ENCODE data around the gene CACNA1I.

CACNA1I gene

GRCh38 chr22:39535831-39536449 lies 34.6 kb upstream of the CACNA1I start:
- DNase-seq: no peak

- DNase-seq: no peak
Observed at GRCh38 chr22:39536711-39537110, 33.8 kb upstream of the CACNA1I start.

DNA sequence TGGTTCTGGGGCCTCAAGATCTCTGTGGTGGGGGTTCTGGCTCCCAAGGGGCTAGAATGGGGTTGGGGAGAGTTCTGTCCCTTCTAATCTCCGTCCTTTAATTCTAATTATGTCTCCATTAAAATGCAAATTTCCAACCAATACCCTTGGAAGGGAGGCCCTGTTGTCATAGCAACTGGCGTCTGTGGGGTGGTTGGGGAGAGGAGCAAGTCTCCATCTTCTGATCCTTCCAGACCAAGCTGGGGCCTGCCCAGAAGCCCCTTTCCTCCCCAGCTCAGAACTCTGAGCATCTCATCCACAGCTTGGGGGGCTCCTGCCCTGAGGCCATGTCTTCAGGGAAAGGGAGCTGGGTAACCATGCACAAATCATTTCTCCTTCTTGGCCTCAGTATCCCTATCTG lies 32.6 kb upstream of the CACNA1I start:
- no peak for DNase-seq

DNA sequence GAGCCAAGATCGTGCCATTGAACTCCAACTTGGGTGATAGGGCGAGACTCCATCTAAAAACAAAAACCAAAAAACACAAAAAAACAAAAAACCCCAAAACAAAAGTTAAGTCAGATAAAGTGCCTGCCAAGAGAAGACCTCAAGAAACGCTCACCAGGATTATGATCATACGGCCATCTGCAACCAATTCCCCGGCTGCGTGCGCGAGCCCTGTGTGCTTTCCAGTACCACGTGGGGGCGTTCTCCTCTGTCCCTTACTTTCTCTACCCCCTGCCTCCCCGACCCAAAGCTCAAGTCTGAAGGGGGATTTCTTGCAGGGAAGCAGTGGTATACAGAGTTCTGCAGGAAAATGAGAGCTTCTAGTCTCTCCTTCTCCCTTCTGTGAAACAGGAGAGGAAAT lies 27.5 kb upstream of the CACNA1I start:
- peak; percentile 43 for DNase-seq

- DNase-seq: peak; percentile 81
Observed at GRCh38 chr22:39545386-39546365, 24.9 kb upstream of the CACNA1I start.

GRCh38 chr22:39546889-39547586 lies 23.5 kb upstream of the CACNA1I start:
- DNase-seq: no peak

DNA sequence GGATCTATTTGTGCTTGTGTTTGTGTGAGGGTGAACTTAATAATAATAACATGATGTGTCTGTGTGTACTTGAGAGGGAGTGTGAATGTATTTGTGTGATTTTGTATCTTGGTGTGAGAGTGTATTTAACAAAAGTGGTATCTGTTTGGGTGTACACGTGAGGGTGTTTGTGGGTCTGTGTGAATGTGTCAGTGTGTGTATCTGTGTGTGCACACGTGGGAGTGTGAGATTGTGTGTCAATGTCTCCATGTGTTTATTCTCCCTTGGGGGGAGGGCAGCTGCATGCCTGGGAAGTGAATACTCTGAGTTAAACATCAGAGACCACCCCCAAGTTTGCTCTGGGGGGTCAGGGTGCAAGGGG lies 23.0 kb upstream of the CACNA1I start:
- no peak for DNase-seq

DNA sequence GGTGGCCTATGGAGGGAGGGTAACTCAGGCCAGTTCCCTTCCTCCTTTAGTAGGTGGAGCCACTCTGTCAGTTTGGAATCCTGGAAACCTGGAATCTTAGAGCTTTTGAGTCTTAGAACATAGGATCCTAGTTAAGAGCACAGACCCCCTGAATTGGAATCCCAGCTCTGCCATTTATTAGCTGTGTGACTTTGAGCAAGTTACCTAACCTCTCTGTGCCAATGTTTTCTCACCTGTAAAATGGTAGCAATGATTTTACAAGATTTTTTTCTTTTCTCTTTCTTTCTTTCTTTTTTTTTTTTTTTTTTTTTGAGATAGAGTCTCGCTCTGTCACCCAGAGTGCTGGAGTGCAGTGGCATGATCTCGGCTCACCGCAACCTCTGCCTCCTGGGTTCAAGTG lies 17.1 kb upstream of the CACNA1I start:
- DNase-seq: no peak

- DNase-seq: no peak
Observed at GRCh38 chr22:39554151-39554550, 16.4 kb upstream of the CACNA1I start.

DNA sequence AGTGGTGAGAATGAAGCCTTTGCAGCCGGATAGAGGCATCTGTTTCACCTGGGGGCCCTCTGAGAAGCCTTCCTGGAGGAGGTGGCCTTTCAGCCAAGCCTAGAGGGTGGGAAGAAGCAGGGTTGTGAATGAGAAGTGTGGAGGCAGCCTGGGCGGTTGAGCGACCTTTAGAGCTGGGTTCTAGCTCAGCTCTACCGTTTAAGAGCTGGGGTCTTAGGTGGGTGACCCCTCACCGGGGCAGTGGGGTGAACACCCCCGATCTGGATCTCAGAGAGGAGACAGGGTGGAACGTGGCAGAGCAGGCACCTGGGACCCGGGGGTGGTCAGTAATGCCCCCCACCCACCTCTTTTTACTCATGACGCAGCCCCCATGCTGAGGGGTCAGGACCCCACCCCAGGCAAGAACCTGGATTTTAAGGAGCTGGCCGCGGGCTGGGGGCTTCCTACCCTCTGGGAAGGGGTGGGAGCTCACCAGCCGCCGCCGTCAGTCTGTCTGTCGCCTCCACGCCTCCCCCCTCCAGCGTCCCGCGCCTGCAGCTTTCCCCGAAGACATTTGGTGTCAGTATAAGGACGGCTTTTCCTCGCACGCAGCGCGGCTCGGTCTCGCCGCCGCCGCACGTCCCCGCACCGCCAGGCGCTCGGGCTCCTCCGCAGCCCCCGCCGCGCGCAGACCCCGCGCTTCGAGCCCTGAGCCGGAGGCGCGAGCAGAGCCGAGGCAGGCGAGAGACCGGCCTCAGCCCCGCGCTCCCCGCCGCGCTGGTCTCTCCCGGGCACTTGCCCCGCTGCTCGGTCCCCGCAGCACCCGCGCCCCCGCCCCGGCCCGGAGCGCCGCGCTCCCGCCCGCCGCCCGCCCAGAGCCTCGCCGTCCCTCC lies 13.3 kb upstream of the CACNA1I start:
- peak; percentile 70 for DNase-seq

GRCh38 chr22:39558254-39558727 lies 12.3 kb upstream of the CACNA1I start:
- DNase-seq: no peak

- no peak for DNase-seq
Observed at GRCh38 chr22:39558950-39559349, 11.6 kb upstream of the CACNA1I start.

GRCh38 chr22:39559456-39560105 lies 11.0 kb upstream of the CACNA1I start:
- DNase-seq: peak; percentile 25

GRCh38 chr22:39560127-39560526 lies 10.4 kb upstream of the CACNA1I start:
- DNase-seq: no peak

- no peak for DNase-seq
Observed at GRCh38 chr22:39562839-39563489, 7.6 kb upstream of the CACNA1I start.

GRCh38 chr22:39563571-39564428 lies 6.8 kb upstream of the CACNA1I start:
- no peak for DNase-seq

DNA sequence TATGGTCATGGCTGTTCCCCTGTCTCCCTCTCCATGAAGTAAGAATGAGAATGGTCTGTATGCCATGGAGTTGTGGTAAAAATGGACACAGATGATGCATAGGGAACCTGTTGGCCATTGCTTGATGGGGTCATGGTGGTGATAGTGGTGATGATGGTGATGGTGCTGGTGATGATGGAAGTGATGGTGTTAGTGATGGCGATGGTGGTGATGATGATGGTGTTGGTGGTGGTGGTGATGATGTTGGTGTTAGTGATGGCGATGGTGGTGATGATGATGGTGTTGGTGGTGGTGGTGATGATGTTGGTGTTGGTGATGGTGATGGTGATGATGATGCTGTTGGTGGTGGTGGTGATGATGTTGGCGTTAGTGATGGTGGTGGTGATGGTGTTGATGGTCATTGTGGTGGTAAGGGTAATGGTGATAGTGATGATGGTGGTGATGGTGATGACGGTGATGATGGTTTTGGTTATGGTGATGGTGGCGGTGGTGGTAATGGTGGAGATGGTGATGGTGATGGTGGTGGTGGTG lies 5.1 kb upstream of the CACNA1I start:
- DNase-seq: no peak

DNA sequence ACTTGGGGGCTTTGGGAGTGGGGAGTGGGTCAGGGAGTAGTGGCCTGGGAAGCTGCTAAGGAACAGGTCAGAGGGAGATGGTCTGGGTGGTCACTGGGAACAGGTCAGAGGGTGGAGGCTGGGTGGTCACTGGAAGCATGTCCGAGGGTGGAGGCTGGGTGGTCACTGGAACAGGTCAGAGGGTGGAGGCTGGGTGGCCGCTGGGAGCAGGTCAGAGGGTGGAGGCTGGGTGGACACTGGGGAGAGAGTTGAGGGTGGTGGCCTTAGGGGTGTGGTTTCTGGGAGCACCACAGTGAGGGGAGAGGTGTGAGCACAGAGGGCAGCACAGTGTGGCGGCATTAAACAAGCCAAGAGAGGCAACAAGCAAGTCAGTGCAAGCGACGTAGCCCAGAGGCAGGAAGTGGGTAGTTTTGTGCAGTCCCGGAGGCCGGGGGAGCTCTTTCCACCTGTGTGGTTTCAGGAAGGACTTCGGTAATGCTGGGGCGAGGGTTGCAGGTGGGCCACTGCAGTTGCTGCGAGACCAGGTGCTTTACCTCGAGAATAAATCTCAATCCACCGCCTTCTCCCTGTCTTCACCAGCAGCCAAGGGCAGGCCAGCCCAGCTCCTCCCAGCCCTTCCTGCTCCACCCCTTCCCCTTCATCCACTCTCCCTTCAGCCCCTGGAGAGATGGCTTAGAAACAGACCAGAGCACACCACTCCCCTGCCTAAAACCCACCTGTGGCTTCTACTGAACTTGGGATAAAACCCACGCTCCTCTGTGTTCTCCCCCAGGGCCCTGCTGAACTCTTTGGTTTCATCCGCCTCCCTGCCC lies 3.2 kb upstream of the CACNA1I start:
- peak; percentile 73 for DNase-seq
